ENCODE results near the gene TMEM91.
"Not testable (repeated sequence)": the region's sequence is repeated elsewhere in the genome, so short reads cannot be mapped to it uniquely, and the experiment has no call there.

The TMEM91 gene

DNA sequence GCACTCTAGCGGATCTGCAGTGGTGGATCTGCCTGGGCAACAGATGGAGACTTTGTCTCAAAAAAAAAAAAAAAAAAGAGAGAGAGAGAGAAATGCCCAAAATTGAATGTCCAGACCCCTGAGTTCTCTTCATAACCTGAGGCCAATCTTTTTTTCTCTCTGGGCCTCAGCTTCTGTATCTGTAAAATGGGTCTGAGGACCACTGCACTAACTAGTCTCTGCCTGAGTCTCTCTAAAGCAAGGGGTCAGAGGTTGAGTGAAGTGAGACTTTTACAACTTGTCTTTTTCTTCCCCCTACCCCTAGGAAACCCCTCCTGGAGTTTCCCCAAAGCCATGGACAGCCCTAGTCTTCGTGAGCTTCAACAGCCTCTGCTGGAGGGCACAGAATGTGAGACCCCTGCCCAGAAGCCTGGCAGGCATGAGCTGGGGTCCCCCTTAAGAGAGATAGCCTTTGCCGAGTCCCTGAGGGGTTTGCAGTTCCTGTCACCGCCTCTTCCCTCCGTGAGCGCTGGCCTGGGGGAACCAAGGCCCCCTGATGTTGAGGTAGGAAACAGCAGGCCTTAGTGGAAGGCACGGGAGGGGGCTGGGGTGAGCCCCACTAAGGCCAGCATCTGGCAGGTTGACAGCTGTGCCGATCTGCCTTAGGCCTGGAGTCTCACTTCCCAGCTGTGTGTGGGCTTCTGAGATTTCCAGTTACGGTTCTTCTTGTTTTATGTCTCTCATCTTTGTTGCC is 1.8 kb downstream of the TMEM91 start:
- CTCF ChIA-PET: interaction anchor here (0.5 kb wide), 1 partner anchor 262 kb away, joined by 3 read pairs; no protein-coding TSS in a partner anchor

GRCh38 chr19:41381536-41381935 is 5.2 kb downstream of the TMEM91 start:
- H3K27me3 Mint-ChIP-seq, H3K4me1 Mint-ChIP-seq, DNase-seq, H3K27ac Mint-ChIP-seq, H3K36me3 Mint-ChIP-seq, H3K9me3 Mint-ChIP-seq, CTCF ChIA-PET, H3K4me3 Mint-ChIP-seq: not testable (repeated sequence)

More for the DNA sequence above, 1.8 kb downstream of the TMEM91 start:
- peaks cover 14% of the 10 kb centered on the region for H3K4me1 Mint-ChIP-seq
- no peaks in the 10 kb centered on the region for H3K9me3 Mint-ChIP-seq
- H3K27ac Mint-ChIP-seq: no peak overlapping the region
- no peak for DNase-seq
- H3K4me3 Mint-ChIP-seq: no peak overlapping the region
- no peaks in the 10 kb centered on the region for H3K27me3 Mint-ChIP-seq
- peaks cover 6% of the 10 kb centered on the region for H3K36me3 Mint-ChIP-seq

DNA sequence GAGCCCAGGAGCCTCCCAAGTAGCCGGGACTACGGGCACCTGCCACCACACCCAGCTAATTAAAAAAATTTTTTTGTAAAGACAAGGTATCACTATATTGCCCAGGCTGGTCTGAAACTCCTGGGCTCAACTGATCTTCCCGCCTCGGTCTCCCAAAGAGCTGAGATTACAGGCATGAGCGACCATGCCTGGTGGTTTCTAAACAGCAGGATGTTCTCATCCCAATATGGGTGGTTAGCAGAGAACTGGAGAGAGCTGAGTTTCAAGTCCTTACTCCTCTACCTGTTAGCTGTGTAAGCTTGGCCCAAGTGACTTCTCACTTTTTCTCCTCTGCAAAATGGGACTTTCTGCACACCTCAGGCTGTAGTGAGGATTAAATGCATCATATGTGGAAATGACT is 8.0 kb downstream of the TMEM91 start:
- H3K36me3 Mint-ChIP-seq: peaks cover 5% of the 10 kb centered on the region
- no peak overlapping the region for H3K27ac Mint-ChIP-seq
- H3K9me3 Mint-ChIP-seq: no peaks in the 10 kb centered on the region
- no peak overlapping the region for H3K4me3 Mint-ChIP-seq
- CTCF ChIA-PET: no interaction called here
- no peak for DNase-seq
- no peaks in the 10 kb centered on the region for H3K4me1 Mint-ChIP-seq
- no peaks in the 10 kb centered on the region for H3K27me3 Mint-ChIP-seq

DNA sequence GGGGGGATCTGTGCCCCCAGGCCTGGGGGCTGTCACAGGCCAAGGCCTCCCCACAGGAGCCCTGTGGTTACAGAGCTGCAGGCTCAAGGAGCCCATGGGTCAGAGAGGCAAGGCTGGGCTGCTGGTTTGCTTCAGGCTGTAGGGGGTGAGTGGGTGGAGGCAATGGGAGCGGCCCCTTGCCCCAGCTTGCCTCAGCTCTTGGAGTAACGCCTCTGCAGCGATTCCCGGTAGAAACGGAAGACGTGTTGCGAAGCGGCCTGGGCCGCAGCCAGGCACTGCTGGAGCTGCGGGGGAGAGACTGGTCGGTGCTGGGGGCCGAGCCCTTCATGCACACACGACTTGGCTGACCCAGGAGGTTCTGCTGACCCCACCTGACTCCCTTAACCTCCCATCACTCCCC is 10.1 kb downstream of the TMEM91 start:
- no peak for DNase-seq
- CTCF ChIA-PET: no interaction called here
- H3K27me3 Mint-ChIP-seq: no peaks in the 10 kb centered on the region
- H3K4me3 Mint-ChIP-seq: no peak overlapping the region
- peaks cover 15% of the 10 kb centered on the region for H3K36me3 Mint-ChIP-seq
- no peaks in the 10 kb centered on the region for H3K9me3 Mint-ChIP-seq
- H3K4me1 Mint-ChIP-seq: no peaks in the 10 kb centered on the region
- H3K27ac Mint-ChIP-seq: no peak overlapping the region

GRCh38 chr19:41391618-41392017 is 15.3 kb downstream of the TMEM91 start:
- no peak for DNase-seq
- Mint-ChIP-seq H3K36me3 (peaks cover 21% of the 10 kb centered on the region), H3K27ac (no peak overlapping the region), H3K4me1 (peaks cover 14% of the 10 kb centered on the region), H3K4me3 (no peak overlapping the region), H3K27me3 (no peaks in the 10 kb centered on the region), H3K9me3 (no peaks in the 10 kb centered on the region)
- CTCF ChIA-PET: no interaction called here

GRCh38 chr19:41392775-41393174 is 16.4 kb downstream of the TMEM91 start:
- peaks cover 21% of the 10 kb centered on the region for H3K4me1 Mint-ChIP-seq
- H3K27me3 Mint-ChIP-seq: peaks cover 4% of the 10 kb centered on the region
- CTCF ChIA-PET: no interaction called here
- no peak for DNase-seq
- no peaks in the 10 kb centered on the region for H3K9me3 Mint-ChIP-seq
- H3K27ac Mint-ChIP-seq: no peak overlapping the region
- H3K4me3 Mint-ChIP-seq: no peak overlapping the region
- H3K36me3 Mint-ChIP-seq: peaks cover 21% of the 10 kb centered on the region

GRCh38 chr19:41395355-41395754 is 19.0 kb downstream of the TMEM91 start:
- Mint-ChIP-seq H3K9me3 (no peaks in the 10 kb centered on the region), H3K36me3 (peaks cover 17% of the 10 kb centered on the region), H3K4me1 (peaks cover 40% of the 10 kb centered on the region), H3K27me3 (peaks cover 8% of the 10 kb centered on the region), H3K4me3 (peak overlapping the region; percentile 22), H3K27ac (peak overlapping the region; percentile 53)
- DNase-seq: no peak
- CTCF ChIA-PET: interaction anchor here (1.2 kb wide), 1 partner anchor 33 kb away, joined by 3 read pairs; no protein-coding TSS in a partner anchor

GRCh38 chr19:41397086-41398049 is 21.0 kb downstream of the TMEM91 start, which contains the start of the genes BCKDHA and EXOSC5:
TSS of gene BCKDHA (plus strand) at chr19:41397818. CDS start at chr19:41397828, 10 bp downstream.
TSS of gene EXOSC5 (minus strand) at chr19:41397359. CDS start at chr19:41397328, 31 bp downstream.
- no peaks in the 10 kb centered on the region for H3K9me3 Mint-ChIP-seq
- peaks cover 8% of the 10 kb centered on the region for H3K27me3 Mint-ChIP-seq
- DNase-seq: peak; percentile 100
- peak within 1 kb of the TSS; percentile 100 for H3K27ac Mint-ChIP-seq
- peaks cover 40% of the 10 kb centered on the region for H3K4me1 Mint-ChIP-seq
- H3K4me3 Mint-ChIP-seq: peak within 1 kb of the TSS; percentile 97
- CTCF ChIA-PET: interaction anchor here (1.0 kb wide), 1 partner anchor 34 kb away, joined by 3 read pairs; no protein-coding TSS in a partner anchor
- H3K36me3 Mint-ChIP-seq: peaks cover 11% of the 10 kb centered on the region

- CTCF ChIA-PET: no interaction called here
- DNase-seq: no peak
- H3K4me3 Mint-ChIP-seq: peak overlapping the region; percentile 97
These were observed 21.7 kb downstream of the TMEM91 start for GRCh38 chr19:41398050-41398418.

DNA sequence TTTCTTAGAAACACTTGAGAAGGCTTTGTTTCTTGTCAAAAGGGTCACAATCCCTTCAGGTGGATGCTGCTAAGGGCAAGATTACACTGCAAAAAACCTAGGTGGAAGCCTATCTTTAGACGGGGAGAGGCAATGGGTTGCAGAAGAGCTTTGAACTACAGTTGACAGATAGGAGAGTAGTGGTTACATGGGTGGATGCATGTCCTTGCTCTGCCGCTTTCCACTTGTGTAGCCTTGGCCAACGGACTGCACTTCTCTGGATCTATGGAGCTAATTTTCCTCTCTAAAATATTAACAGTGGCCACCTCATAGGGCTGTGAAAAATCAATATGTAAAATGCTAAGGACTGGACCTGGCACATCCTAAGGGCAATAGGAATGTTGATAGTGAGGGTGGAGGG is 22.3 kb downstream of the TMEM91 start:
- Mint-ChIP-seq H3K4me3 (peak overlapping the region; percentile 97), H3K9me3 (no peaks in the 10 kb centered on the region), H3K36me3 (peaks cover 11% of the 10 kb centered on the region), H3K27ac (no peak overlapping the region), H3K4me1 (peaks cover 40% of the 10 kb centered on the region), H3K27me3 (peaks cover 8% of the 10 kb centered on the region)
- DNase-seq: no peak
- CTCF ChIA-PET: no interaction called here

More at GRCh38 chr19:41398050-41398418, 21.7 kb downstream of the TMEM91 start:
- H3K27ac Mint-ChIP-seq: peak overlapping the region; percentile 100
- H3K9me3 Mint-ChIP-seq: no peaks in the 10 kb centered on the region
- peaks cover 11% of the 10 kb centered on the region for H3K36me3 Mint-ChIP-seq
- H3K27me3 Mint-ChIP-seq: peaks cover 8% of the 10 kb centered on the region
- H3K4me1 Mint-ChIP-seq: peaks cover 40% of the 10 kb centered on the region

DNA sequence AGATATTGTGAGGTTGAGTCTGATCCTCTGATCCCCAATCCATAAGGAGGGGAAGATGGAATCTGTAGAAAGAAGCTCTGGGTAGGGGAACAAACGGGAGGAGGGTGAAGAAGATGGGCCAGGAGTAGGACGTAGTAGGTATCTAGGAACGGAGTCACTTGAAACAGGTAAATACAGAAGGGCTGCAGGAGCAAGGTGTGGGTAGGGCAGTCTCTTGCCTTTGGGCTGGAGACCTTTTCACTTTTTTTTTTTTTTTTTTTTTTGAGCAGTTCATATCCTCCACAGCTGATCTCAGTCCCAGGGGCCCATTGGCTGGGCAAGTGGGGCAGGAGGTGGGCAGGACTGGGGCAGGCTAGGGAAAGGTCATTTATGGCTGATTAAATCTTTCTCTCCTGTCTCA is 22.8 kb downstream of the TMEM91 start:
- H3K27me3 Mint-ChIP-seq: peaks cover 8% of the 10 kb centered on the region
- H3K27ac Mint-ChIP-seq: no peak overlapping the region
- peaks cover 40% of the 10 kb centered on the region for H3K4me1 Mint-ChIP-seq
- no peak for DNase-seq
- H3K36me3 Mint-ChIP-seq: peaks cover 11% of the 10 kb centered on the region
- H3K9me3 Mint-ChIP-seq: no peaks in the 10 kb centered on the region
- H3K4me3 Mint-ChIP-seq: peak overlapping the region; percentile 97
- CTCF ChIA-PET: no interaction called here

GRCh38 chr19:41399525-41399924 is 23.2 kb downstream of the TMEM91 start:
- Mint-ChIP-seq H3K27me3 (peaks cover 8% of the 10 kb centered on the region), H3K9me3 (no peaks in the 10 kb centered on the region), H3K4me1 (peaks cover 40% of the 10 kb centered on the region), H3K4me3 (peak overlapping the region; percentile 97), H3K27ac (no peak overlapping the region), H3K36me3 (peaks cover 11% of the 10 kb centered on the region)
- CTCF ChIA-PET: no interaction called here
- DNase-seq: no peak

DNA sequence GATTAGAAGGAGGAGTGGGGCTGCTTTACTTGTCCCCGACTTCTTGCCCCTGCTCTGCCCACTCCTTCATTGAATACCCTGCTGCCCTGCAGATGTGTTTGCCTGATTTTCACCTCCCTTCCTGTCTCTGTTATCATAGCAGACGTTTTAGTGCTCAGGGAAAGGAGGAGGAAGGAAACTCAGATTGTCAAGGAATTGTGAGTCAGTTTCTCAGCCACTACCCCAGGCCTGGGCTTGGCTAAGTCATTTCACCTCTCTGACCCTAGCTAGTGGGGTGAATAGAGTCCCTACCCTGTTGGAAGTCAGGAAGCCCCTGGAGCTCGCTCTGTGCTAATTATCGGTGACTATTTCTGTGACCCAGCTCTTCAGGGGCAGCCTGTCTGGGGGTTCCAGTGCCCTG is 25.1 kb downstream of the TMEM91 start:
- H3K27me3 Mint-ChIP-seq: peaks cover 8% of the 10 kb centered on the region
- H3K27ac Mint-ChIP-seq: no peak overlapping the region
- CTCF ChIA-PET: interaction anchor here (0.9 to 1.5 kb wide), 2 partner anchors 48 to 50 kb away, joined by 3 read pairs; no protein-coding TSS in a partner anchor
- H3K4me1 Mint-ChIP-seq: peaks cover 33% of the 10 kb centered on the region
- no peak overlapping the region for H3K4me3 Mint-ChIP-seq
- DNase-seq: no peak
- H3K9me3 Mint-ChIP-seq: no peaks in the 10 kb centered on the region
- peaks cover 3% of the 10 kb centered on the region for H3K36me3 Mint-ChIP-seq

- Mint-ChIP-seq H3K9me3 (no peaks in the 10 kb centered on the region), H3K27me3 (peaks cover 7% of the 10 kb centered on the region), H3K27ac (no peak overlapping the region), H3K4me3 (no peak overlapping the region), H3K36me3 (peaks cover 2% of the 10 kb centered on the region), H3K4me1 (peaks cover 31% of the 10 kb centered on the region)
- CTCF ChIA-PET: interaction anchor here (0.9 to 1.5 kb wide), 2 partner anchors 47 to 51 kb away, joined by 3 read pairs; no protein-coding TSS in a partner anchor
- DNase-seq: no peak
These were observed 25.7 kb downstream of the TMEM91 start for GRCh38 chr19:41402010-41402409.
